ENCODE results near the gene PTPN4. TPM values are rescaled to one million over a fixed set of nuclear protein-coding genes. Genes with fewer than 3 reads are reported as not detected.

The PTPN4 gene
- total and polyA plus RNA-seq, 2 of the 8 experiments (the other 6 are each of a cell fraction or from before 2014, with no cell fraction given) = 28.5 to 105 TPM

GRCh38 chr2:119794237-119794636 is 34.5 kb downstream of the PTPN4 start:
- 76% methylated on average over 9 of the region's 9 CpGs; no CpG with 5 or more reads in 1 of the 2 experiments for WGBS, 2 experiments (ENCODE audit: extremely low coverage in 1 of 2, insufficient coverage in 1 of 2, insufficient read length in 1 of 2, insufficient replicate concordance in 2 of 2, low coverage in 1 of 2, low lambda C conversion rate in 2 of 2, missing lambda C conversion rate in 1 of 2)
- Histone ChIP-seq H3K4me1 (replicated peaks in 1 of 4; ENCODE audit: control insufficient read depth in 3 of 4, insufficient read depth in 4 of 4, low read length in 3 of 4) (peaks cover 16 to 43% (median 20%) of the 10 kb centered on the region in 4 experiments), H3K9me3 (ENCODE audit: insufficient read depth in 2 of 2, low read depth in 1 of 2, low read length in 1 of 2) (peaks cover 0 to 2% of the 10 kb centered on the region in 2 experiments; a peak in 1 of 4 replicates), H3K23me2 (ENCODE audit: low read depth, low read length) (no peaks in the 10 kb centered on the region), H3K18ac (ENCODE audit: extremely low read depth, low read length) (no peak overlapping the region), H2AK5ac (ENCODE audit: low read depth, low read length) (no peak overlapping the region; the same call in 1 of the 2 replicates), H3K9ac (replicated peaks in 1 of 4; ENCODE audit: extremely low read depth in 1 of 4, low read depth in 3 of 4, low read length in 3 of 4) (peak overlapping the region in 2 of 4 experiments; percentile 55 to 67; a peak in 2 of 7 replicates), H2BK12ac (ENCODE audit: low read depth, low read length) (peak overlapping the region; percentile 96), H3K4me3 (ENCODE audit: extremely low read depth in 1 of 4, insufficient read depth in 2 of 4, low read depth in 3 of 4, low read length in 4 of 4) (0 out of 8 replicates have a peak overlapping the region, but pooled peaks of 1 of the 4 experiments have one; percentile 1), H3K27me3 (replicated peaks in 1 of 4; ENCODE audit: control insufficient read depth in 3 of 4, extremely low read depth in 1 of 4, insufficient read depth in 3 of 4, low read length in 3 of 4) (no peaks in the 10 kb centered on the region), H3K14ac (ENCODE audit: insufficient read length) (no peak overlapping the region), H3K4ac (replicated peaks; ENCODE audit: insufficient read length, low read depth, low read length) (no peak overlapping the region), H2BK5ac (ENCODE audit: low read depth, low read length) (peak overlapping the region; percentile 72), H4K5ac (ENCODE audit: insufficient read length, low read depth, low read length) (peak overlapping the region; percentile 1), H4K20me1 (replicated peaks in 1 of 2; ENCODE audit: control insufficient read depth in 1 of 2, insufficient read depth in 2 of 2, low read length in 2 of 2) (peaks cover 0 to 5% of the 10 kb centered on the region in 2 experiments), H3K36me3 (ENCODE audit: control insufficient read depth in 2 of 4, insufficient read depth in 4 of 4, low read length in 3 of 4) (peaks cover 0 to 7% (median 2%) of the 10 kb centered on the region in 4 experiments; a peak in 2 of 8 replicates), H3K79me1 (ENCODE audit: low read depth, low read length) (no peaks in the 10 kb centered on the region), H2BK15ac (ENCODE audit: low read length) (peak overlapping the region; percentile 6; the same call in 1 of the 2 replicates), H2AFZ (ENCODE audit: low read length) (no peak overlapping the region), H3K23ac (ENCODE audit: insufficient read length) (no peak overlapping the region), H3K27ac (ENCODE audit: low read depth, low read length) (peak overlapping the region; percentile 95), H3K4me2 (ENCODE audit: insufficient read depth in 1 of 2, low read depth in 2 of 2, low read length in 2 of 2) (peak overlapping the region in 1 of 2 experiments; percentile 51; a peak in 2 of 4 replicates), H2BK20ac (ENCODE audit: low read length) (0 out of 2 replicates have a peak overlapping the region, but pooled peaks have one; percentile 24), H2BK120ac (replicated peaks; ENCODE audit: low read depth, low read length) (peak overlapping the region; percentile 8), H4K8ac (ENCODE audit: extremely low read depth, insufficient read depth, low read length) (peak overlapping the region; percentile 91), H3K79me2 (ENCODE audit: control insufficient read depth in 1 of 2, insufficient read depth in 2 of 2, low read length in 2 of 2) (peaks cover 22 to 93% of the 10 kb centered on the region in 2 experiments), H3K56ac (replicated peaks; ENCODE audit: insufficient read length, low read depth, low read length) (no peak overlapping the region), H4K91ac (replicated peaks; ENCODE audit: insufficient read length, low read length) (peak overlapping the region; percentile 49)
- DNase-seq (ENCODE audit: low read depth in 1 of 2, low spot score in 2 of 2) (no peak), FAIRE-seq (no peak)
- CTCF ChIA-PET (ENCODE audit: partially characterized antibody) = interaction anchor here (1.7 kb wide), 2 partner anchors 31 to 41 kb away, joined by 6 to 7 read pairs; no protein-coding TSS in a partner anchor
- POLR2A ChIA-PET (ENCODE audit: partially characterized antibody) = interaction anchor here (0.9 to 4.5 kb wide), 9 partner anchors 8 to 35 kb away, joined by 3 to 24 read pairs (median 4); partner anchors contain the start of gene PTPN4
- no peak for TF ChIP-seq CHD1 (IDR thresholded peaks at IDR 0.05; ENCODE audit: low read depth, low read length)
- TF ChIP-seq EP300 (IDR thresholded peaks at IDR 0.05; ENCODE audit: borderline replicate concordance in 1 of 2, low read depth in 2 of 2, low read length in 2 of 2) = no peak
- no peak for TF ChIP-seq CBX8 (IDR thresholded peaks at IDR 0.05; ENCODE audit: borderline replicate concordance, low read depth, low read length)
- TF ChIP-seq TBP (IDR thresholded peaks at IDR 0.05; ENCODE audit: low read depth, low read length) = no peak
- TF ChIP-seq, protein P1, sequence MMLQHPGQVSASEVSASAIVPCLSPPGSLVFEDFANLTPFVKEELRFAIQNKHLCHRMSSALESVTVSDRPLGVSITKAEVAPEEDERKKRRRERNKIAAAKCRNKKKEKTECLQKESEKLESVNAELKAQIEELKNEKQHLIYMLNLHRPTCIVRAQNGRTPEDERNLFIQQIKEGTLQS (IDR thresholded peaks at IDR 0.05; ENCODE audit: insufficient read depth, low read depth, low read length) = no peak
- TF ChIP-seq RAD21 (IDR thresholded peaks at IDR 0.05 in 1 of 2, conservative IDR thresholded peaks at IDR 0.05 in 1 of 2; ENCODE audit: low read depth in 2 of 2, low read length in 2 of 2) = no peak
- TF ChIP-seq, protein P2, sequence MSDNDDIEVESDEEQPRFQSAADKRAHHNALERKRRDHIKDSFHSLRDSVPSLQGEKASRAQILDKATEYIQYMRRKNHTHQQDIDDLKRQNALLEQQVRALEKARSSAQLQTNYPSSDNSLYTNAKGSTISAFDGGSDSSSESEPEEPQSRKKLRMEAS (IDR thresholded peaks at IDR 0.05) = no peak
- TF ChIP-seq SIN3A (conservative IDR thresholded peaks at IDR 0.05 in 1 of 2, IDR thresholded peaks at IDR 0.05 in 1 of 2; ENCODE audit: low read depth in 1 of 2, low read length in 2 of 2) = no peak
- no peak for TF ChIP-seq CEBPB (IDR thresholded peaks at IDR 0.05; ENCODE audit: low read depth, low read length)
- no peak for TF ChIP-seq GTF2F1 (IDR thresholded peaks at IDR 0.05; ENCODE audit: borderline replicate concordance, low read depth, low read length)

Data from H1 (cell line).